ENCODE measurements around the gene CFAP53.

GRCh38 chr18:50277942-50278341 lies 11.6 kb upstream of the CFAP53 start:
- TF ChIP-seq CTCF (IDR thresholded peaks at IDR 0.05; ENCODE audit: low read length) (no peak), EZH2 (optimal IDR thresholded peaks at IDR 0.05; ENCODE audit: low read depth, low read length) (no peak)
